ENCODE results near the gene PAGR1.
A peak's percentile ranks its signal among the peaks of the same experiment; 100 is the strongest.

Gene PAGR1

DNA sequence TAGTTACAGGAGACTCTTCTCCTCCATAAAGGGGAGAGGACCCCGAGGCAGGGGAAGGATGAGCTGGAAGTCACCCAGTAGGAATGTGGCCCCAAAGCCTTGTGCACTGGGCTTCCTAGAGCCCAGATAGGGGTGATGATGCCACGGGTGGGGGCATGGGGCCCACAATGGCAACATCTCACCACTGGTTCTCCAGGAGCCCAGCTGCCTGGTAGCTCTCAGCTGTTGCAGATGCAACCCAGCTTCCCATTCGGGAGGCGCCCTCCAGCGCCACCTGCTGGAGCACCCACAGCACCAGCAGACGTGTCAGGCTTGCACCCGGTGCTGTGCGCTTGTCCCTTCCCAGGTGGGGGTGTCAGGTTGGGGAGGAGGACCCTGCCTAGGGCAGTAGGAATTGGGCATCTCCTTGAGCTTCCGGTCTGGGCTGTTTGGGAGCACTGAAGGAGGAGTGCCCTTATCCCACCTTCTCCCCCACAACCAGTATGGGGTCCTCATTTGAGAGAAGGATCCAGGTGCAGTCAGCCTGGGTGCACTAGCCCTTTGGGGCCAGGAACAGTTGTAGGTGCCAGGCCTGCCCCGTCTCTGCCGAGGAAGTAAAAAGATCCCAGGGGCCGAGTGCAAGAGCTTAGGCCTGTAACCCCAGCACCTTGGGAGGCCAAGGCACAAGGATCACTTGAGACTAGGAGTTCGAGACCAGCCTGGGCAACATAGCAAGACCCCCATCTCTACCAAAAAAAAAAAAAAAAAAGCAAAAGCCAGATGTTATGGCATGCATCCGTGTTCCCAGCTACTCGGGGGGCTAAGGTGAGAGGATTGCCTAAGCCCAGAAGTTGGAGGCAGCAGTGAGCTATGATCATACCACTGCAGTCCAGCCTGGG, 32.7 kb downstream of the PAGR1 start:
- H3K36me3 ChIP-seq (ENCODE audit: control insufficient read depth in 2 of 2, insufficient read depth in 2 of 2, low read length in 2 of 2): peaks cover 43% of the 10 kb centered on the region in 2 donors
- H3K27ac ChIP-seq (ENCODE audit: low read depth in 2 of 2, low read length in 2 of 2): no peak overlapping the region
- no peaks in the 10 kb centered on the region for H3K9me3 ChIP-seq (ENCODE audit: control insufficient read depth in 2 of 2, low read length in 2 of 2)
- no peak overlapping the region for H3K9ac ChIP-seq (ENCODE audit: low read depth in 1 of 2, low read length in 2 of 2)
- H3K4me1 ChIP-seq (ENCODE audit: control insufficient read depth in 2 of 2, insufficient read depth in 2 of 2, low read length in 2 of 2): peaks cover 0 to 2% of the 10 kb centered on the region in 2 donors
- no peaks in the 10 kb centered on the region for H3K27me3 ChIP-seq (ENCODE audit: control insufficient read depth in 2 of 2, insufficient read depth in 2 of 2, low read length in 2 of 2)
- no peak overlapping the region for H3K4me3 ChIP-seq (ENCODE audit: low read length in 2 of 2)

DNA sequence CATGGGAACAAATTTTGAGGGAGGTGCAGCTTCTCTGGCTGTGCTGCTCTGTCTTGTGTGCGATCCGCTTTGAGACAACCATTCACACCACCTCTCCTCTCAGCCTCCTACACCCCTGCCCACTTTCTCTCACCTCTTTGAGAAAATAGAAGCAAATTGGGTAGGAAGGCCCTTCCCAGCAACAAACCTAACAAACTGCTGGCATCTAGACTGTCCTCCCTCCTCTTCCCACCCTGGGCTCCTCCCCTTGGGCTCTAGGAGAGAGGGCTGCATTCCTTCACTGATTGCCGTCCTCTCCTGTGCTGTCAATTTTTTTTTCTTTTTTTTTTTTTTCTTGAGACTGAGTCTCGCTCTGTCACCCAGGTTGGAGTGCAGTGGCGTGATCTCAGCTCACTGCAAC, 33.6 kb downstream of the PAGR1 start:
- Histone ChIP-seq H3K27me3 (ENCODE audit: control insufficient read depth in 2 of 2, insufficient read depth in 2 of 2, low read length in 2 of 2) (no peaks in the 10 kb centered on the region), H3K36me3 (ENCODE audit: control insufficient read depth in 2 of 2, insufficient read depth in 2 of 2, low read length in 2 of 2) (peaks cover 34 to 35% of the 10 kb centered on the region in 2 donors), H3K27ac (ENCODE audit: low read depth in 2 of 2, low read length in 2 of 2) (no peak overlapping the region), H3K4me3 (ENCODE audit: low read length in 2 of 2) (no peak overlapping the region), H3K9ac (ENCODE audit: low read depth in 1 of 2, low read length in 2 of 2) (no peak overlapping the region), H3K4me1 (ENCODE audit: control insufficient read depth in 2 of 2, insufficient read depth in 2 of 2, low read length in 2 of 2) (peaks cover 0 to 2% of the 10 kb centered on the region in 2 donors), H3K9me3 (ENCODE audit: control insufficient read depth in 2 of 2, low read length in 2 of 2) (no peaks in the 10 kb centered on the region)

DNA sequence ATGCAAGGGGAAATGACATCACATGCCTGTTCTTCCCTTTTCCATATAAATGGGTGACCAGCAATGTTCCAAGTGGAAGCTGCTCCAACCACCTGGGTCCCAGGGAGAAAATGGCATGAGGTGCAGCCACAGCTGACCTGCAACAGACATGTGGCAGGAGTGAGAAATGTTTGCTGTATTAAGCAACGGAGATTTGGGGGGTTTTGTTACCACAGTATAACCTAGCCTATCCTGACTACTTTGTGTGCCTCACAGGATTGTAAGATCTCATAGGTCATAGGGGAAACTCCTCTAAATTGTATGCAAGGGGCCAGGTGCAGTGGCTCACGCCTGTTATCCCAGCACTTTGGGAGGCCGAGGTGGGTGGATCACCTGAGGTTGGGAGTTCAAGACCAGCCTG, 35.0 kb downstream of the PAGR1 start:
- Histone ChIP-seq H3K36me3 (ENCODE audit: control insufficient read depth in 2 of 2, insufficient read depth in 2 of 2, low read length in 2 of 2) (peaks cover 19 to 21% of the 10 kb centered on the region in 2 donors), H3K9ac (ENCODE audit: low read depth in 1 of 2, low read length in 2 of 2) (no peak overlapping the region), H3K9me3 (ENCODE audit: control insufficient read depth in 2 of 2, low read length in 2 of 2) (no peaks in the 10 kb centered on the region), H3K4me3 (ENCODE audit: low read length in 2 of 2) (no peak overlapping the region), H3K4me1 (ENCODE audit: control insufficient read depth in 2 of 2, insufficient read depth in 2 of 2, low read length in 2 of 2) (peaks cover 0 to 2% of the 10 kb centered on the region in 2 donors), H3K27ac (ENCODE audit: low read depth in 2 of 2, low read length in 2 of 2) (no peak overlapping the region), H3K27me3 (ENCODE audit: control insufficient read depth in 2 of 2, insufficient read depth in 2 of 2, low read length in 2 of 2) (no peaks in the 10 kb centered on the region)

DNA sequence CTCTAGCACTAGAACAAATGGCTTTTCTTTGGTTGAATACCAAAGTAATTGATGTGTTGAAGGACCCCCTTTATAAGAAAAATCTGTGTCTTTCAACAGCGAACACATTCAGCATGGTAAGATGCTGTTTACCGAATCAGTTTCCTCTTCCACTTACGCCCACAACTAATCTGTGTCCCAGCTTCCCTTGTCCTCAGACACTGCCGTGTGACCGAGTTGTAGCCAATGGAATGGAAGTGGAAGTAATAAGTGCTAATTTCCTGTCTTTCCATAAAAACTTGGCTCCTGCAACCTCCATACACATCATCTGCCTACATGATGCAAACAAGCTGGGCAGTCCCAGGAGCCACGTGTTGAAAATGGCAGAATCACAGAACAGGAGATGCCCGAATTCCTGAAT, 36.7 kb downstream of the PAGR1 start:
- no peak overlapping the region for H3K9ac ChIP-seq (ENCODE audit: low read depth in 1 of 2, low read length in 2 of 2)
- no peak overlapping the region for H3K4me3 ChIP-seq (ENCODE audit: low read length in 2 of 2)
- H3K27ac ChIP-seq (ENCODE audit: low read depth in 2 of 2, low read length in 2 of 2): peak overlapping the region in 1 of 2 donors; percentile 28
- H3K36me3 ChIP-seq (ENCODE audit: control insufficient read depth in 2 of 2, insufficient read depth in 2 of 2, low read length in 2 of 2): peaks cover 5% of the 10 kb centered on the region in 2 donors
- H3K4me1 ChIP-seq (ENCODE audit: control insufficient read depth in 2 of 2, insufficient read depth in 2 of 2, low read length in 2 of 2): peaks cover 0 to 2% of the 10 kb centered on the region in 2 donors
- no peaks in the 10 kb centered on the region for H3K9me3 ChIP-seq (ENCODE audit: control insufficient read depth in 2 of 2, low read length in 2 of 2)
- H3K27me3 ChIP-seq (ENCODE audit: control insufficient read depth in 2 of 2, insufficient read depth in 2 of 2, low read length in 2 of 2): no peaks in the 10 kb centered on the region

DNA sequence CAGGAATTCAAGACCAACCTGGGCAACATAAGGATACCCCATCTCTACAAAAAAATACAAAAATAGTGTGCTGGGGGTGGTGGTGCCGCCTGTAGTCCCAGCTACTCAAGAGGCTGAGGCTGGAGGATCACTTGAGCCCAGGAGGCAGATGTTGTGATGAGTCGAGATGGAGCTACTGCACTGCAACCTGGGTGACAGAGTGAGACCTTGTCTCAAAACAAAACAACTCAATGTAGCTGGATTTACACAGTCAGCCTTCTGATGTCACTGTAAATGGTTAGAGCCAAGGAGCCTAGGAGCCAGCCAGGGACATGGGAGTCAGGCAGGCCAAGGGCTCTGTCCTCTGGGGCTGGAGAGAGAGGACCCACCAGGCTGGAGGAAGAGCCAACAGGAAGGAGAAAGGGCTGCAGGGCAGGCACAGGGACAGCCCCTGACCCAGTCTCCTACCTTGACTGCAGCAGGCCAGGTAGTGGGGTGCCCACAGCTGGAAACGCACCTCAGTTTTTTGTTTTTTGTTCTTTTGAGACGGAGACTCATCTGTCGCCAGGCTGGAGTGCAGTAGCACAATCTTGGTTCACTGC, 38.7 kb downstream of the PAGR1 start:
- Histone ChIP-seq H3K4me3 (ENCODE audit: low read length in 2 of 2) (no peak overlapping the region), H3K9me3 (ENCODE audit: control insufficient read depth in 2 of 2, low read length in 2 of 2) (no peaks in the 10 kb centered on the region), H3K27me3 (ENCODE audit: control insufficient read depth in 2 of 2, insufficient read depth in 2 of 2, low read length in 2 of 2) (no peaks in the 10 kb centered on the region), H3K36me3 (ENCODE audit: control insufficient read depth in 2 of 2, insufficient read depth in 2 of 2, low read length in 2 of 2) (peaks cover 13 to 15% of the 10 kb centered on the region in 2 donors), H3K27ac (ENCODE audit: low read depth in 2 of 2, low read length in 2 of 2) (no peak overlapping the region), H3K9ac (ENCODE audit: low read depth in 1 of 2, low read length in 2 of 2) (no peak overlapping the region), H3K4me1 (ENCODE audit: control insufficient read depth in 2 of 2, insufficient read depth in 2 of 2, low read length in 2 of 2) (no peaks in the 10 kb centered on the region)

DNA sequence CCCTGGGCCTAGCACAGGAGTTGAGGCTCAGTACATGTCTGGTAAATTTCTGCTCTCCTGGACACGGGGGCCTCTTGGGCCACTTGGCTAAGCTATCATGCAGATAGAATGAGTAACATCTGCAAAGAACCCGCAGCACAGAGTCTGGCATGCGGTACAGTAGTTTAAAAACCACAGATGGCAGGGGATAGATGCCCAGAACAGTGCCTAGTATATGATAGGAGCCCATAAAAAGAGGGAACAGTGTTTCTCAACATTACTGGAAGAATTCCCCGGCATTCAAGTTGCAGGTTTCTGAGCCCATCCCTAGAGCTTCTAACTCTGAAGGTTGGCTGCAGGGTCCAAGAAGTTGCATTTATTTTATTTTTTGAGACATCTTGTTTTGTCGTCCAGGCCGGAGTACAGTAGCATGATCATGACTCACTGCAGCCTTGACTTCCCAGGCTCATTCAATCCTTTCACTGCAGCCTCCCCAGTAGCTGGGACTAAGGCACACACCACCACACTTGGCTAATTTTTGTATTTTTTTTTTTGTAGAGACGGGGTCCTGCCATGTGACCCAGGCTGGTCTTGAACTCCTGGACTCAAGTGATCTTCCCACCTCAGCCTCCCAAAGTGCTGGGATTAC, 41.3 kb downstream of the PAGR1 start:
- H3K27me3 ChIP-seq (ENCODE audit: control insufficient read depth in 2 of 2, insufficient read depth in 2 of 2, low read length in 2 of 2): no peaks in the 10 kb centered on the region
- H3K9ac ChIP-seq (ENCODE audit: low read depth in 1 of 2, low read length in 2 of 2): no peak overlapping the region
- peaks cover 21 to 31% of the 10 kb centered on the region in 2 donors for H3K36me3 ChIP-seq (ENCODE audit: control insufficient read depth in 2 of 2, insufficient read depth in 2 of 2, low read length in 2 of 2)
- no peak overlapping the region for H3K4me3 ChIP-seq (ENCODE audit: low read length in 2 of 2)
- H3K9me3 ChIP-seq (ENCODE audit: control insufficient read depth in 2 of 2, low read length in 2 of 2): no peaks in the 10 kb centered on the region
- H3K4me1 ChIP-seq (ENCODE audit: control insufficient read depth in 2 of 2, insufficient read depth in 2 of 2, low read length in 2 of 2): peaks cover 7 to 11% of the 10 kb centered on the region in 2 donors
- no peak overlapping the region for H3K27ac ChIP-seq (ENCODE audit: low read depth in 2 of 2, low read length in 2 of 2)

DNA sequence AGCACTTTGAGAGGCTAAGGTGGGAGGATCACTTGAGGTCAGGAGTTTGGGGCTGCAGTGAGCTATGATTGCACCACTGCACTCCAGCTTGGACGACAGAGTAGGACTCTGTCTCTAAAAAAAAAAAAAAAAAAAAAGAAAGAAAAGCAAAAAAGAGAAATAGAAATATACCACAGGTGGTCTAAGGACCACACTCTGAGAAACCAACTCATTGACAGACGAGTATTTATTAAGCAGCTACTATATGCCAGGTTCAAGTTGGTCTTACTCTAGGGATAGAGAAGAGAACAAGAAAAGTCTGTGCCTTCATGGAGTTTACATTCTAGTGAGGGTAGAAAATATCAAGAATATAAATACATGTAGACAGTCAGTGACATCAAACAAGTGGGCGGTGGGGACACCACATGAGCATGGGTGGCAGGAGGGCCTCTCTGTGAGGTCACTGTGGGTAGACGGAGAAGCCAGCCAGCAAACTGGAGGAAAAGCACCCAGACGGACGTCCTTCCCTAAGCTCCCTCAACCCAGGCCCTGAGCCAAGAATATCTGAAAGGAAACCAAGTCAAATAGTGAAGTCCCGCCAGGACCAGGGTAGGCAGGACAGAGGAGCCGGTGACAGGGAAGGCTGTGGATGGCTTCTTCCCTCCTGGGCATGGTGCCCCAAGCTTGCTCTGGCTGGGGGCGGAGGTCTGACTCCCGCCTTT, 42.3 kb downstream of the PAGR1 start:
- Histone ChIP-seq H3K9me3 (ENCODE audit: control insufficient read depth in 2 of 2, low read length in 2 of 2) (no peaks in the 10 kb centered on the region), H3K4me3 (ENCODE audit: low read length in 2 of 2) (no peak overlapping the region), H3K27me3 (ENCODE audit: control insufficient read depth in 2 of 2, insufficient read depth in 2 of 2, low read length in 2 of 2) (no peaks in the 10 kb centered on the region), H3K4me1 (ENCODE audit: control insufficient read depth in 2 of 2, insufficient read depth in 2 of 2, low read length in 2 of 2) (peaks cover 11 to 13% of the 10 kb centered on the region in 2 donors), H3K9ac (ENCODE audit: low read depth in 1 of 2, low read length in 2 of 2) (no peak overlapping the region), H3K36me3 (ENCODE audit: control insufficient read depth in 2 of 2, insufficient read depth in 2 of 2, low read length in 2 of 2) (peaks cover 21 to 31% of the 10 kb centered on the region in 2 donors), H3K27ac (ENCODE audit: low read depth in 2 of 2, low read length in 2 of 2) (no peak overlapping the region)

DNA sequence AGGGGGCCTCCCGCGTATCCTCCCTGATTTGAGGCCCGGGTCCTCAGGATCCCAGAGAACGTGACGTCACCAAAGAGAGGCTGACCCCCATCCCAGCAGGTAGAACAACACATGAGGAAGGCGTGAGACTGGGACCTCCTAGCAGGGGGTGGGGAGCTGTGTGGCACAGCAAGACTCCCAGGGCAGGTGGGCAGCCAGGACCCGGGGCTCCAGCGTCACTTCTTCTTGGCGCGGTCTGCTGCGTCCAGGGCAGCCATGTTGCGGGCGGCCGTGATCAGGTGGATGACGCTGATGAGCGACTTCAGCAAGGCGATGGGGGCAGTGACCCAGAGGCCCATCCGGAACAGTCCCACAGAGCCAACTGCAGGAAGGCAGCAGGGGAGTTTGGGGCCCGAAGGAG, 43.0 kb downstream of the PAGR1 start:
- Histone ChIP-seq H3K36me3 (ENCODE audit: control insufficient read depth in 2 of 2, insufficient read depth in 2 of 2, low read length in 2 of 2) (peaks cover 21 to 31% of the 10 kb centered on the region in 2 donors), H3K4me3 (ENCODE audit: low read length in 2 of 2) (no peak overlapping the region), H3K4me1 (ENCODE audit: control insufficient read depth in 2 of 2, insufficient read depth in 2 of 2, low read length in 2 of 2) (peaks cover 13 to 15% of the 10 kb centered on the region in 2 donors), H3K9me3 (ENCODE audit: control insufficient read depth in 2 of 2, low read length in 2 of 2) (no peaks in the 10 kb centered on the region), H3K27me3 (ENCODE audit: control insufficient read depth in 2 of 2, insufficient read depth in 2 of 2, low read length in 2 of 2) (no peaks in the 10 kb centered on the region), H3K9ac (ENCODE audit: low read depth in 1 of 2, low read length in 2 of 2) (no peak overlapping the region), H3K27ac (ENCODE audit: low read depth in 2 of 2, low read length in 2 of 2) (no peak overlapping the region)

DNA sequence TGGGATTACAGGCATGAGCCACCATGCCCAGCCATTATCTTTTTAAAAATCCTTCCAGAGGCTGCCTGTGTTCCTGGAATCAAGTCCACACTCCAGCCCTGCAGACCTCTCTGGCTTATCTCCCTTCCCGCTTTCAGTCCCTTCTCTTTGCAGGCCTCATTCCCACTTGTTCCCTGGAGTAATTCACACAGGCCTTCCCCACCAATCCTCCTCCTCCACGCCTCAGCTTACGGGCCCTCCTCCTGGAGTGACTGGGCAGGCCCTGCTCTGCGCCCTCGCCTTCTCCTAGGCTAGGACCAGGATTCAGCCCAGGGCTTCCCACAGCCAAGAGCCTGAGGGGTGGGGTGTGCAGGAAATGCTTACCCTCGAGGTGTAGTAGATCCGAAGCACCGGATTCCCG, 44.3 kb downstream of the PAGR1 start:
- Histone ChIP-seq H3K27ac (ENCODE audit: low read depth in 2 of 2, low read length in 2 of 2) (no peak overlapping the region), H3K27me3 (ENCODE audit: control insufficient read depth in 2 of 2, insufficient read depth in 2 of 2, low read length in 2 of 2) (no peaks in the 10 kb centered on the region), H3K36me3 (ENCODE audit: control insufficient read depth in 2 of 2, insufficient read depth in 2 of 2, low read length in 2 of 2) (peaks cover 21 to 31% of the 10 kb centered on the region in 2 donors), H3K4me3 (ENCODE audit: low read length in 2 of 2) (no peak overlapping the region), H3K9ac (ENCODE audit: low read depth in 1 of 2, low read length in 2 of 2) (no peak overlapping the region), H3K4me1 (ENCODE audit: control insufficient read depth in 2 of 2, insufficient read depth in 2 of 2, low read length in 2 of 2) (peaks cover 13 to 15% of the 10 kb centered on the region in 2 donors), H3K9me3 (ENCODE audit: control insufficient read depth in 2 of 2, low read length in 2 of 2) (no peaks in the 10 kb centered on the region)
